GM06990 (cell line): ENCODE data around the gene LCP2.
A peak's percentile ranks its signal among the peaks of the same experiment; 100 is the strongest.

Source experiments
- DNase-seq: peaks from one replicate; pipeline ENCODE4 v3.0.0-alpha.2; 2011; ENCODE audit not compliant: insufficient read length; ENCODE audit errors: extremely low read depth
- H3K27me3 ChIP-seq: replicated peaks from 2 replicates; pipeline ENCODE4 v1.6.0; 2011; ENCODE audit warnings: low read length; ENCODE audit not compliant: control insufficient read depth, insufficient read depth
- H3K36me3 ChIP-seq: 2 replicates; pipeline ENCODE4 v1.5.1; 2011; ENCODE audit warnings: low read length; ENCODE audit not compliant: control insufficient read depth, insufficient read depth
- H3K4me3 ChIP-seq: replicated peaks from 2 replicates; pipeline ENCODE4 v1.5.1; 2011; ENCODE audit warnings: low read depth, mild to moderate bottlenecking, control low read depth, low read length
- CTCF ChIP-seq: IDR thresholded peaks from 2 replicates; pipeline ENCODE4 v1.5.1; 2011; ENCODE audit warnings: low read length, control low read depth, mild to moderate bottlenecking, inconsistent platforms; ENCODE audit not compliant: insufficient read depth, poor library complexity, severe bottlenecking

LCP2 gene

DNA sequence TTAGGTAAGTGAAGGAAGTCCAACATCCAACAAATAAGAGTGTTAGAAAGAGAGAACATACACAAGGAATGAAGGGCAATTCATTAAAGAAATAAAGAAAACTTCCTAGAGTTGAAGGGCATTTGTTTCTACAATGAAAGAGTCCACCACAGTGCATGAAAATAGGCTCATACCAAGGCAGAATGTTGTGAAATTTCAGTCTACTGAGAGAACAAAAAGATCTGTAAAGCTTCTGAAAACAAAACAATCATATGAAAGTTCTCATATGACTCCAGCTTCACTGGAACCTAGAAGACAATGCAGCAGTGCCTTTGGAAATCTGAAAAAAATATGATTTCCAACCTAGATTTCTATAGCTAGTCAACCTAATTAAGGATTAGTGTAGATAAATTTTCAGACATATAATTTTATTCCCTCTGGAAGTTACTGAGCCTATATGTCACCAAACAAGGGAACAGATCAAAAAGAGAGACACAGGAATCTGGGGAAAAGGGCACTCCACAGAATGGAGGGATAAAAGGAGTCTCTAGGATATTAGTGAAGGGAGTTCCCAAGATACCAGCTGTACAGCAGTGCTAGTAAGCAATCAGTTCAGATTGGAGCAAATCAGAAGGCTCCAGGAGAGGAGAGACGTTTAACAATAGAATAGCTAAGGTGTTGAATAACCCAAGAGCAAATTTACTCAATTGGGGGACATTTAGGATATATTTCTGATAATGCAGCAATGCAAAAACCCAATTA, 59.0 kb downstream of the LCP2 start:
- Histone ChIP-seq H3K27me3 (no peaks in the 10 kb centered on the region), H3K4me3 (no peak overlapping the region), H3K36me3 (no peaks in the 10 kb centered on the region)
- DNase-seq = no peak
- no peak for TF ChIP-seq CTCF

GRCh38 chr5:170235876-170236864, 61.4 kb downstream of the LCP2 start:
- Histone ChIP-seq H3K27me3 (no peaks in the 10 kb centered on the region), H3K36me3 (no peaks in the 10 kb centered on the region), H3K4me3 (no peak overlapping the region)
- DNase-seq = no peak
- no peak for TF ChIP-seq CTCF

DNA sequence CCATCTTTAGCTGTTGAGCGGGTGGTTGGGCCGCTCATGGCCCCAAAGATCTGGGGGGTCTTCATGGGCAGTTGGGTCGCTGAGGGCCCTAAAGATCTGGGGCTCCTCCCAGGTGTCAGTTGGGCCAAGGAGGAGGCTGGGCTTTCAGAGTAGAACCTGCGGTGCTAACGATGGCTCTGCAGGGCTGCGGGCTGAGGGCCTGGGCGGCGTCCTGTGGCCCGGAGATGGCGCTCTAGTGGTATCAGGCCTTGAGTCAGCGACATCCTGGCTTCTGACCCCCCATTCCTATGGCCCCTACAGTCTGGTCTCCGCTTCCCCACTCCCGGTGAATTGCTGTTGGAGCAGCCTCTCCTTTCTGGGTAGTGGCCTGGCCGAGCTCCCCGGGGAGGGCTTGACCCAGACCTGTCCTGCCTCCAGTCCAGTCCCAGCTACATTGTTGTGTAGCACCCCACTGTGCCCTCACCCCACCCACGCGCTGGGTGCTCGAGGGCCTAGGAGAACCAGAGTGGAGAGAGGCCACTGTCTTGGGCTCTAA, 64.2 kb downstream of the LCP2 start:
- H3K4me3 ChIP-seq = no peak overlapping the region
- no peak for TF ChIP-seq CTCF
- H3K27me3 ChIP-seq = no peaks in the 10 kb centered on the region
- no peaks in the 10 kb centered on the region for H3K36me3 ChIP-seq
- DNase-seq = no peak

GRCh38 chr5:170232786-170233185, 64.8 kb downstream of the LCP2 start, which contains the start of gene C5orf58:
C5orf58 (plus strand) TSS chr5:170232985; CDS start chr5:170234977, 1,992 bp downstream.
- Histone ChIP-seq H3K27me3 (no peaks in the 10 kb centered on the region), H3K36me3 (no peaks in the 10 kb centered on the region), H3K4me3 (no peak within 1 kb of the TSS)
- TF ChIP-seq CTCF = no peak
- DNase-seq = peak; percentile 6

DNA sequence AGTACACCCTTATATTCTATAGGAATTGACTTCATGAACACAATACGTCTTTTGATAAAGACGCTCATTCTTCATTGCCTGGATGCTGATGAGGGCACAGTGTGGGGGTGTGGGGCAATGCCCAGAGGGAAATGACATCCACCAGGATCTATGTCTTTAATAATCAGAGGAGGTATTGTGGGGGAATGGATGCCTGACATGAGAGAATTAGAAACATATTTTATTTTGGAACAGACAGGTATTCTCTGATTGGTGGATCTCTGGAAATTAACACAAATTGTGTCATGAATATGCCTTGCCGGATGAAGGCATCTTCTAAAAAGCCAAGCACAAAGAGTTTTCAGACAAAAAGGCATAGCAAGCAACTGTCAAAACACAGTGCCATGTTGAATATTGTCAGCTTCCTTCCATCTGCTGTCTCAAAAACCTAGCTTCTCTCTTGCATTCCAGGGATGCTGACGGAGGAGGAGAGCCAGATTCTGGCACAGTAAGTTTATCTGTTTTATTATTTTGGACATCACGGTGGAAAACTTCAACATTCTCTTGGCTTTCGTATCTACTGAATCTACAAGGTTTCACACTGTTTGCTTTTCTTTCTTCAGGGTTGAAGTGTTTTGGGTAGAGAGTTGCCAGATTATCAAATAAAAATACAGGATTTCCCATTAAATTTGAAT, 68.7 kb downstream of the LCP2 start:
- Histone ChIP-seq H3K27me3 (no peaks in the 10 kb centered on the region), H3K36me3 (no peaks in the 10 kb centered on the region), H3K4me3 (no peak overlapping the region)
- no peak for DNase-seq
- TF ChIP-seq CTCF = no peak
